ENCODE results near the gene DPP8. TPM values are rescaled to one million over a fixed set of nuclear protein-coding genes. Genes with fewer than 3 reads are reported as not detected.

Gene DPP8
- total RNA-seq, 1 donor from 2014 or later, result 39.0 TPM

DNA sequence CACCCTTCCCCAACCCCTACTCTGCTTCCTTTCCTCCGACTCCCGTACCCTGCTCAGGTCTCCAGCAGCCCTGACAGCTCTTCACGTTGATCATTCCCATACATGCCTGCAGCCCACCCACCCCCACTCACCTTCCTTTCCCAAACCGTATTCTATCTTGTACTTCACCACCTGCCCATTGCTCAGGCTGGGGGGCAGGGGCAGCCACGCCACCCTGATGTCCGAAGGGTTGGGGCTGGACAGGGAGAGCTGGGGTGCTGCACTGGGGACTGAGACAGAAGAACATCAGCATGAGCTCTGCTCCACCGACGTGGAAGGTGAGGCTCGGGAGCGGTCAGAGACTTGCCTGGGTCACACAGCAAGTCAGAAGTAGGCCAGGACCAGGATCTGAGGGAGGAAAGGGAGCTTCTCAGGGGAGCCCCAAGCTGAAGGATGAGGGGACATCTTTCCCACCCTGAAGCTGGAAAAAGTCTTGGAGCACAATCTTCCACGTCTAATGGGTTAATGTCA, 123.2 kb downstream of the DPP8 start:
- peaks cover 11% of the 10 kb centered on the region for H3K36me3 Mint-ChIP-seq
- Histone ChIP-seq H3K4me1 (no peaks in the 10 kb centered on the region), H3K27ac (no peak overlapping the region), H3K36me3 (no peaks in the 10 kb centered on the region), H3K79me2 (ENCODE audit: low read depth) (no peaks in the 10 kb centered on the region), H3K9me3 (ENCODE audit: low read depth) (no peaks in the 10 kb centered on the region), H3F3A (ENCODE audit: low read depth) (peaks cover 4% of the 10 kb centered on the region), H4K20me1 (ENCODE audit: low read depth) (no peaks in the 10 kb centered on the region), H3K9ac (no peak overlapping the region), H3K4me3 (no peak overlapping the region), H3K4me2 (no peak overlapping the region), H3K27me3 (peaks cover 32% of the 10 kb centered on the region), H2AFZ (replicated peaks) (no peak overlapping the region)
- TF ChIP-seq, protein P1, sequence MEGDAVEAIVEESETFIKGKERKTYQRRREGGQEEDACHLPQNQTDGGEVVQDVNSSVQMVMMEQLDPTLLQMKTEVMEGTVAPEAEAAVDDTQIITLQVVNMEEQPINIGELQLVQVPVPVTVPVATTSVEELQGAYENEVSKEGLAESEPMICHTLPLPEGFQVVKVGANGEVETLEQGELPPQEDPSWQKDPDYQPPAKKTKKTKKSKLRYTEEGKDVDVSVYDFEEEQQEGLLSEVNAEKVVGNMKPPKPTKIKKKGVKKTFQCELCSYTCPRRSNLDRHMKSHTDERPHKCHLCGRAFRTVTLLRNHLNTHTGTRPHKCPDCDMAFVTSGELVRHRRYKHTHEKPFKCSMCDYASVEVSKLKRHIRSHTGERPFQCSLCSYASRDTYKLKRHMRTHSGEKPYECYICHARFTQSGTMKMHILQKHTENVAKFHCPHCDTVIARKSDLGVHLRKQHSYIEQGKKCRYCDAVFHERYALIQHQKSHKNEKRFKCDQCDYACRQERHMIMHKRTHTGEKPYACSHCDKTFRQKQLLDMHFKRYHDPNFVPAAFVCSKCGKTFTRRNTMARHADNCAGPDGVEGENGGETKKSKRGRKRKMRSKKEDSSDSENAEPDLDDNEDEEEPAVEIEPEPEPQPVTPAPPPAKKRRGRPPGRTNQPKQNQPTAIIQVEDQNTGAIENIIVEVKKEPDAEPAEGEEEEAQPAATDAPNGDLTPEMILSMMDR (IDR thresholded peaks at IDR 0.05), result no peak
- no peak for TF ChIP-seq EZH2phosphoT487 (IDR thresholded peaks at IDR 0.05)
- TF ChIP-seq EZH2 (IDR thresholded peaks at IDR 0.05), result no peak
- H3K27me3 Mint-ChIP-seq (ENCODE audit: insufficient read depth, low read depth), result peaks cover 5% of the 10 kb centered on the region
- H3K9me3 Mint-ChIP-seq, result no peaks in the 10 kb centered on the region
- H3K4me3 Mint-ChIP-seq, result no peak overlapping the region
- no peak for DNase-seq (ENCODE audit: low spot score)
- peaks cover 7% of the 10 kb centered on the region for H3K4me1 Mint-ChIP-seq
- H3K27ac Mint-ChIP-seq, result no peak overlapping the region

DNA sequence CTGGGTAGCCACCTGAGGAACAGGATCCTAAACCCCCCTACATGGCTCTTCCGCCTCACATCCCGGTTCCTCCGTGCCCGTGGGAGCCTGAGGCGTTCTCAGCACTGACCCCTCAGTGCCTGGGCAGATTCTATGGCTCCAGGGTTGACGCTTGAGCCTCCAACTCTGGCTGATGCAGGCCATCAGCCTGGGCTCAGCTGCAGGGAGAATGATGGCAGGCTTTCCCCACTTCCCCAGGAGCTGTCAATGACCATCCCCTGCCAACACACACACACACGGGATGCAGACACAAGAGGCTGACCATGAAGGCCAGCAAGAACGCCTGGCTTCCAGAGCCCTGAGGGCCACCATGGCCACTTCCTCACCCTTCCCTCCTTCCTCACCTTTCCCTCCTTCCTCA, 123.9 kb downstream of the DPP8 start:
- peaks cover 14% of the 10 kb centered on the region for H3K36me3 Mint-ChIP-seq
- Histone ChIP-seq H2AFZ (replicated peaks) (no peak overlapping the region), H3K79me2 (ENCODE audit: low read depth) (no peaks in the 10 kb centered on the region), H3K4me3 (no peak overlapping the region), H3K27ac (no peak overlapping the region), H3K9ac (no peak overlapping the region), H4K20me1 (ENCODE audit: low read depth) (no peaks in the 10 kb centered on the region), H3K4me2 (no peak overlapping the region), H3K27me3 (peaks cover 32% of the 10 kb centered on the region), H3K4me1 (no peaks in the 10 kb centered on the region), H3F3A (ENCODE audit: low read depth) (peaks cover 4% of the 10 kb centered on the region), H3K36me3 (no peaks in the 10 kb centered on the region), H3K9me3 (ENCODE audit: low read depth) (no peaks in the 10 kb centered on the region)
- H3K9me3 Mint-ChIP-seq, result no peaks in the 10 kb centered on the region
- no peak for DNase-seq (ENCODE audit: low spot score)
- H3K27ac Mint-ChIP-seq, result no peak overlapping the region
- no peak for TF ChIP-seq EZH2 (IDR thresholded peaks at IDR 0.05)
- TF ChIP-seq, protein P1 (IDR thresholded peaks at IDR 0.05), result no peak
- TF ChIP-seq EZH2phosphoT487 (IDR thresholded peaks at IDR 0.05), result no peak
- H3K4me1 Mint-ChIP-seq, result peaks cover 4% of the 10 kb centered on the region
- H3K4me3 Mint-ChIP-seq, result no peak overlapping the region
- H3K27me3 Mint-ChIP-seq (ENCODE audit: insufficient read depth, low read depth), result peaks cover 5% of the 10 kb centered on the region

DNA sequence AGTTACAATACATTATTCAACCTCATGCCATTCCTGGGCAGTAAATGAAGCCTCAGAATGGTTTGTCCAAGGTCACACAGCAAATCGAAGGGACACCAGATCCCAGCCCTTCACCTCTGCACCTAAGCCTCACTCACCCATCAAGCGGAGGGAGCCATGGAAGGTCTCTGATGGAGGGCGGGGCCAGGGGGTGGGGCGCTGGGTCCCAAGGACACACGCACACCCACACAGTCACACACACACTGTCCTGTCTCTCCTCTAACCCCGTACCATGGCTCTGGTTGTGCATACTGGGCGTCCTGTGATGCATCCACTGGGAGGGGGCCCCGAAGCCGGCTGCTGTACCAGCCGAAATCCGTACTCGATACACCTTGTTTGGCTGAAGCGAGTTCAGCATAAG, 124.4 kb downstream of the DPP8 start:
- no peak overlapping the region for H3K4me2 ChIP-seq
- H3F3A ChIP-seq (ENCODE audit: low read depth), result peaks cover 4% of the 10 kb centered on the region
- H3K27me3 ChIP-seq, result peaks cover 30% of the 10 kb centered on the region
- no peak overlapping the region for H3K4me3 ChIP-seq
- H3K79me2 ChIP-seq (ENCODE audit: low read depth), result no peaks in the 10 kb centered on the region
- H3K27ac Mint-ChIP-seq, result no peak overlapping the region
- H3K9me3 ChIP-seq (ENCODE audit: low read depth), result no peaks in the 10 kb centered on the region
- H2AFZ ChIP-seq (replicated peaks), result no peak overlapping the region
- H3K4me1 Mint-ChIP-seq, result peaks cover 4% of the 10 kb centered on the region
- H3K36me3 Mint-ChIP-seq, result peaks cover 14% of the 10 kb centered on the region
- H3K4me3 Mint-ChIP-seq, result no peak overlapping the region
- H3K9me3 Mint-ChIP-seq, result no peaks in the 10 kb centered on the region
- H3K27ac ChIP-seq, result no peak overlapping the region
- TF ChIP-seq EZH2phosphoT487 (IDR thresholded peaks at IDR 0.05), result no peak
- TF ChIP-seq, protein P1 (IDR thresholded peaks at IDR 0.05), result no peak
- TF ChIP-seq EZH2 (IDR thresholded peaks at IDR 0.05), result no peak
- DNase-seq (ENCODE audit: low spot score), result no peak
- H3K36me3 ChIP-seq, result no peaks in the 10 kb centered on the region
- H4K20me1 ChIP-seq (ENCODE audit: low read depth), result no peaks in the 10 kb centered on the region
- H3K27me3 Mint-ChIP-seq (ENCODE audit: insufficient read depth, low read depth), result peaks cover 5% of the 10 kb centered on the region
- no peak overlapping the region for H3K9ac ChIP-seq
- H3K4me1 ChIP-seq, result no peaks in the 10 kb centered on the region

Small RNA genes lying within 50 kb of the gene (small RNA-seq; reads per million reads assigned to genes)
- not detected for gene AC105129.1
- gene RF00019, result not detected
- not detected for gene RNU6-19P

Other genes starting within 250 kb of the DPP8 start
- 5.7 and 9.4 TPM in 2 replicates for gene PARP16, start 230.8 kb downstream of the DPP8 start, total RNA-seq (ENCODE audit: low replicate concordance)
- not detected in 2 replicates for gene RNU5A-1, start 221.6 kb downstream of the DPP8 start, total RNA-seq (ENCODE audit: low replicate concordance)
- not detected in 2 replicates for gene RNU5B-1, start 213.0 kb downstream of the DPP8 start, total RNA-seq (ENCODE audit: low replicate concordance)
- gene IGDCC3, start 139.7 kb downstream of the DPP8 start, total RNA-seq (ENCODE audit: low replicate concordance), result 15.8 and 29.4 TPM in 2 replicates
- 13.0 and 17.7 TPM in 2 replicates for gene IGDCC4, start 94.7 kb downstream of the DPP8 start, total RNA-seq (ENCODE audit: low replicate concordance)
- gene HACD3, start 12.8 kb upstream of the DPP8 start, total RNA-seq (ENCODE audit: low replicate concordance), result 209 and 271 TPM in 2 replicates
- gene INTS14, start 93.4 kb upstream of the DPP8 start, total RNA-seq (ENCODE audit: low replicate concordance), result 40.2 and 54.2 TPM in 2 replicates
- 6.0 and 10.6 TPM in 2 replicates for gene SLC24A1, start 104.2 kb upstream of the DPP8 start, total RNA-seq (ENCODE audit: low replicate concordance)

Data from neural progenitor cell (in vitro differentiated cells).